Neural progenitor cell (in vitro differentiated cells): ENCODE data around the gene VIPR1. TPM values are rescaled to one million over a fixed set of nuclear protein-coding genes. Genes with fewer than 3 reads are reported as not detected.

ENCODE experiments used
- DNase-seq: peaks from one replicate; pipeline ENCODE4 v3.0.0-alpha.2; 2016; ENCODE audit warnings: low spot score
- H2AFZ ChIP-seq: fragments of 200-600 bp; sonication (generic); replicated peaks from 2 replicates; pipeline ENCODE4 v1.6.1; 2016; ENCODE audit warnings: antibody characterized with exemption
- H3F3A ChIP-seq: fragments of 200-600 bp; sonication (generic); 2 replicates; pipeline ENCODE4 v1.6.1; 2016; ENCODE audit warnings: antibody characterized with exemption, low read depth
- H3K27ac ChIP-seq: fragments of 200-600 bp; sonication (generic); 2 replicates; pipeline ENCODE4 v1.5.1; 2016; ENCODE audit warnings: mild to moderate bottlenecking
- H3K27me3 ChIP-seq: fragments of 200-600 bp; sonication (generic); 2 replicates; pipeline ENCODE4 v1.6.1; 2016; ENCODE audit warnings: mild to moderate bottlenecking, moderate library complexity
- H3K36me3 ChIP-seq: fragments of 200-600 bp; sonication (generic); 2 replicates; pipeline ENCODE4 v1.5.1; 2016
- H3K4me1 ChIP-seq: fragments of 200-600 bp; sonication (generic); 2 replicates; pipeline ENCODE4 v1.6.1; 2016; ENCODE audit warnings: mixed run types
- H3K4me2 ChIP-seq: fragments of 200-600 bp; sonication (generic); 2 replicates; pipeline ENCODE4 v1.6.1; 2016
- H3K4me3 ChIP-seq: fragments of 200-600 bp; sonication (generic); 2 replicates; pipeline ENCODE4 v1.5.1; 2016
- H3K79me2 ChIP-seq: fragments of 200-600 bp; sonication (generic); 2 replicates; pipeline ENCODE4 v1.6.1; 2016; ENCODE audit warnings: low read depth
- H3K9ac ChIP-seq: fragments of 200-600 bp; sonication (generic); 2 replicates; pipeline ENCODE4 v1.6.1; 2016
- H3K9me3 ChIP-seq: fragments of 200-600 bp; sonication (generic); 2 replicates; pipeline ENCODE4 v1.5.1; 2016; ENCODE audit warnings: low read depth
- H4K20me1 ChIP-seq: fragments of 200-600 bp; sonication (generic); 2 replicates; pipeline ENCODE4 v1.6.1; 2016; ENCODE audit warnings: low read depth
- H3K27ac Mint-ChIP-seq: 3 replicates; pipeline ENCODE4 v1.8.0; 2021; ENCODE audit warnings: mixed read lengths
- H3K27me3 Mint-ChIP-seq: 2 replicates; pipeline ENCODE4 v1.8.0; 2022; ENCODE audit warnings: low read depth, mild to moderate bottlenecking, inconsistent platforms, moderate library complexity, mixed read lengths; ENCODE audit not compliant: insufficient read depth
- H3K36me3 Mint-ChIP-seq: 3 replicates; pipeline ENCODE4 v1.8.0; 2021; ENCODE audit warnings: mixed read lengths
- H3K4me1 Mint-ChIP-seq: 3 replicates; pipeline ENCODE4 v1.8.0; 2021; ENCODE audit warnings: mixed read lengths
- H3K4me3 Mint-ChIP-seq: 3 replicates; pipeline ENCODE4 v1.8.0; 2021; ENCODE audit warnings: mild to moderate bottlenecking, moderate library complexity, mixed read lengths
- H3K9me3 Mint-ChIP-seq: 3 replicates; pipeline ENCODE4 v1.8.0; 2020; ENCODE audit warnings: mixed read lengths
- EZH2 ChIP-seq: fragments of 200-600 bp; sonication (generic); IDR thresholded peaks from 2 replicates; pipeline ENCODE4 v1.6.1; 2017; ENCODE audit warnings: antibody characterized with exemption, mild to moderate bottlenecking, moderate library complexity
- EZH2phosphoT487 ChIP-seq: fragments of 200-600 bp; sonication (generic); IDR thresholded peaks from 2 replicates; pipeline ENCODE4 v1.6.1; 2017; ENCODE audit warnings: antibody characterized with exemption
- total RNA-seq: library from RNA; depleted of rRNA; stranded (reverse); fragments of >200 nt; gene quantifications from 2 replicates; pipeline ENCODE4 v1.2.3, GENCODE V29; 2015; ENCODE audit warnings: low replicate concordance
- TF ChIP-seq, protein P1 (sequence below): fragments of 200-600 bp; sonication (generic); IDR thresholded peaks from 2 replicates; pipeline ENCODE4 v1.5.1; 2017; ENCODE audit warnings: antibody characterized with exemption, mild to moderate bottlenecking

Gene VIPR1
- total RNA-seq, 1 donor from 2014 or later: 1.4 TPM

DNA sequence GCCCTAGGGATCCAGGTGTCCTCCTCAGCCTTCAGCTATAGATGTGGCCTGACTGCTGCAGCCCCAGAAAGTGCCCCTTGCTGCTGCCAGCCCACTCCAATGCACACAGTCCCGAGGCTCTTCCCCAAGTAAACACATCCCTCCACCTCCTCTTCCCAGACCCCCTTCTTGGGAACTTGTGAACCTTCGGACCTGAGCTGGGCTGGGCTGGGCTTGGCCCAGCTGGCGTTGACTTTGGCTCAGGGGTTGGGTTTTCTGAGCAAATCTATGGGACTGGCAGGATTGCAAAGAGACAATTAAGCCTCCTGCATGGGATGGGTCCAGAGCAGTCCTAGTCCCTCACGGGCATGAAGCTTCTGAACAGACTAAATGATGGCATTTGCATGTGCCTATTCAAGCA, 14.7 kb downstream of the VIPR1 start:
- H3K4me1 Mint-ChIP-seq: no peaks in the 10 kb centered on the region
- Histone ChIP-seq H3K9me3 (no peaks in the 10 kb centered on the region), H3K79me2 (no peaks in the 10 kb centered on the region), H3F3A (no peaks in the 10 kb centered on the region), H2AFZ (no peak overlapping the region), H3K36me3 (no peaks in the 10 kb centered on the region), H3K9ac (no peak overlapping the region), H3K4me1 (no peaks in the 10 kb centered on the region), H4K20me1 (no peaks in the 10 kb centered on the region), H3K4me3 (no peak overlapping the region), H3K4me2 (no peak overlapping the region), H3K27ac (no peak overlapping the region), H3K27me3 (no peaks in the 10 kb centered on the region)
- H3K27me3 Mint-ChIP-seq: peaks cover 11% of the 10 kb centered on the region
- no peak overlapping the region for H3K27ac Mint-ChIP-seq
- no peaks in the 10 kb centered on the region for H3K9me3 Mint-ChIP-seq
- no peak overlapping the region for H3K4me3 Mint-ChIP-seq
- TF ChIP-seq EZH2phosphoT487: no peak
- no peaks in the 10 kb centered on the region for H3K36me3 Mint-ChIP-seq
- DNase-seq: no peak

DNA sequence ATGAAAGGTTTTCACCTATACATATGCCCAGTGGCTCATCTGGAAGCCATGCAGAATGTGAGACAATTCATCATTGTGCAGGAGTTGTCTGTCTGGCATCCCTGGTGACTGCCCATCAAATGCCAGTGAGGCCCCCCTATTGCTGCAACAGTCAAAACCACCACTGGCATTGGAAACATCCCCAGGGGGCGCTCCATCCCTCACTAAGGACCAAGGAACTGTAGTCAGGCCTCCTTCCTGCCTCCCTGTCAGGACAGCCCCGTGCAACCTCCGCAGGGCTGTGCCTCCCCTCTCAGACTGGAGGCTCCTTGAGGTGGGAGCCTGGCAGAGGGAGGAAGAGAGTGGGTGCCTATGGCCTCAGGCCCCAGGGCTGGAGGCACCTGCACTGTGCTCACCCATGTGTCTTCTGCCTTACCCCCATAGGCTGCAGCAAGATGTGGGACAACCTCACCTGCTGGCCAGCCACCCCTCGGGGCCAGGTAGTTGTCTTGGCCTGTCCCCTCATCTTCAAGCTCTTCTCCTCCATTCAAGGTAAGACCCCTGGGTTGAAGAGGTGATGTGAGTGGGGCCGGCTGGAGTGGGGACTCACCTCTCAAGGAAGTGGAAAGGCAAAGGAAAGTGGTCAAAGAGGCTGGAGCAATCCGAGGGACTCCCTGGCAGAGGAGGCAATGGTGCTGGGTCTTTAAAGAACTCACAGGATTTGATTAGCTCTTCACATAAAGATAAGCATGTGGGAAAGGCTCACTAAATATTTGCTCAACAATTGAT, 16.5 kb downstream of the VIPR1 start:
- Histone ChIP-seq H3F3A (no peaks in the 10 kb centered on the region), H3K4me3 (no peak overlapping the region), H3K9me3 (no peaks in the 10 kb centered on the region), H3K27me3 (no peaks in the 10 kb centered on the region), H3K4me2 (no peak overlapping the region), H3K27ac (no peak overlapping the region), H3K9ac (no peak overlapping the region), H4K20me1 (no peaks in the 10 kb centered on the region), H3K79me2 (no peaks in the 10 kb centered on the region), H2AFZ (no peak overlapping the region), H3K4me1 (no peaks in the 10 kb centered on the region), H3K36me3 (no peaks in the 10 kb centered on the region)
- H3K36me3 Mint-ChIP-seq: no peaks in the 10 kb centered on the region
- H3K27ac Mint-ChIP-seq: no peak overlapping the region
- H3K4me1 Mint-ChIP-seq: no peaks in the 10 kb centered on the region
- no peaks in the 10 kb centered on the region for H3K9me3 Mint-ChIP-seq
- TF ChIP-seq, protein P1, sequence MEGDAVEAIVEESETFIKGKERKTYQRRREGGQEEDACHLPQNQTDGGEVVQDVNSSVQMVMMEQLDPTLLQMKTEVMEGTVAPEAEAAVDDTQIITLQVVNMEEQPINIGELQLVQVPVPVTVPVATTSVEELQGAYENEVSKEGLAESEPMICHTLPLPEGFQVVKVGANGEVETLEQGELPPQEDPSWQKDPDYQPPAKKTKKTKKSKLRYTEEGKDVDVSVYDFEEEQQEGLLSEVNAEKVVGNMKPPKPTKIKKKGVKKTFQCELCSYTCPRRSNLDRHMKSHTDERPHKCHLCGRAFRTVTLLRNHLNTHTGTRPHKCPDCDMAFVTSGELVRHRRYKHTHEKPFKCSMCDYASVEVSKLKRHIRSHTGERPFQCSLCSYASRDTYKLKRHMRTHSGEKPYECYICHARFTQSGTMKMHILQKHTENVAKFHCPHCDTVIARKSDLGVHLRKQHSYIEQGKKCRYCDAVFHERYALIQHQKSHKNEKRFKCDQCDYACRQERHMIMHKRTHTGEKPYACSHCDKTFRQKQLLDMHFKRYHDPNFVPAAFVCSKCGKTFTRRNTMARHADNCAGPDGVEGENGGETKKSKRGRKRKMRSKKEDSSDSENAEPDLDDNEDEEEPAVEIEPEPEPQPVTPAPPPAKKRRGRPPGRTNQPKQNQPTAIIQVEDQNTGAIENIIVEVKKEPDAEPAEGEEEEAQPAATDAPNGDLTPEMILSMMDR: peak; percentile 50
- TF ChIP-seq EZH2phosphoT487 (no peak), EZH2 (no peak)
- peak; percentile 58 for DNase-seq
- H3K4me3 Mint-ChIP-seq: no peak overlapping the region
- peaks cover 11% of the 10 kb centered on the region for H3K27me3 Mint-ChIP-seq

DNA sequence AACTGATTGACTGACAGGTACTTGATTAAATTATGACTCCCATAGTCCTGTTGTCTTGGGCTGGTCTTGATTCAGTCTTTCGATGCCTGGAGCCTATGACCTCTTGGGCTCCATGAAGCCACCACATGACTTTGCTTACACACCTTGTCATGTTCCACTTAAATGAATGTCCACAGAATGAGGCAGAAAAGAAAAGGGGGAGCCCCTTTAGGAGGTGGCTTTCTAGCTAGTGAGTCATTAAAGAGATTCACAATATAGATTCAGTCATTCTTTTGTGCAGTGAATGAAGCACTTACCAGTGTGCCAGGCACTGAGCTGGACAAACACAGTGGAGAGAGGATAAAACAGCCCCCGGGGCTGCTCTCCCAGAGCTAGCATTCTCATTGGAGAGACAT, 17.1 kb downstream of the VIPR1 start:
- Histone ChIP-seq H3F3A (no peaks in the 10 kb centered on the region), H3K9ac (no peak overlapping the region), H2AFZ (no peak overlapping the region), H3K36me3 (no peaks in the 10 kb centered on the region), H4K20me1 (no peaks in the 10 kb centered on the region), H3K27ac (no peak overlapping the region), H3K79me2 (no peaks in the 10 kb centered on the region), H3K9me3 (no peaks in the 10 kb centered on the region), H3K4me2 (no peak overlapping the region), H3K4me1 (no peaks in the 10 kb centered on the region), H3K4me3 (no peak overlapping the region), H3K27me3 (no peaks in the 10 kb centered on the region)
- no peaks in the 10 kb centered on the region for H3K4me1 Mint-ChIP-seq
- H3K4me3 Mint-ChIP-seq: no peak overlapping the region
- peak overlapping the region; percentile 14 for H3K27ac Mint-ChIP-seq
- no peak for TF ChIP-seq EZH2
- TF ChIP-seq EZH2phosphoT487: no peak
- TF ChIP-seq, protein P1: no peak
- DNase-seq: no peak
- H3K27me3 Mint-ChIP-seq: peaks cover 8% of the 10 kb centered on the region
- H3K36me3 Mint-ChIP-seq: no peaks in the 10 kb centered on the region
- H3K9me3 Mint-ChIP-seq: no peaks in the 10 kb centered on the region

DNA sequence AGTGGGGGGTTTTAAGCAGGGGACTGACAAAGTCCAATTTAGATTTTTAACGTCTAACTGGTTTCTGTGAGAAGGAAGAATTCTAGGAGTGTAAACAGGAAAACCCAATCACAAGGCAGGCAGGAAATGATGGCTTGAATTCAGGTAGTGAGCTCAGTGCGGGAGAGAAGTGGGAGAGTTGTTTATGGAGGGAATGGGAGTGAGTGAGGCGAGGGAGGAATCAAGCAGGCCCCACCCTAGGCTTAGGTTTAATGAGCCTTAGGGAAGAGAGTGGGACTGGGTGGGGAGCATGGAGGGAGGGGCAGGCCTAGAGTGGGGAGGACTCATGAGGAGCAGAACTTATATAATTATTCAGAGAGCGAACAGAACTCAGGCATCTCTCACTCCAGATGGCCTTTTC, 17.9 kb downstream of the VIPR1 start:
- no peaks in the 10 kb centered on the region for H3K36me3 Mint-ChIP-seq
- Histone ChIP-seq H3K36me3 (no peaks in the 10 kb centered on the region), H3K4me2 (no peak overlapping the region), H4K20me1 (no peaks in the 10 kb centered on the region), H2AFZ (no peak overlapping the region), H3K9ac (no peak overlapping the region), H3K4me1 (no peaks in the 10 kb centered on the region), H3F3A (no peaks in the 10 kb centered on the region), H3K4me3 (no peak overlapping the region), H3K27ac (no peak overlapping the region), H3K79me2 (no peaks in the 10 kb centered on the region), H3K9me3 (no peaks in the 10 kb centered on the region), H3K27me3 (no peaks in the 10 kb centered on the region)
- no peak overlapping the region for H3K27ac Mint-ChIP-seq
- no peak for DNase-seq
- no peaks in the 10 kb centered on the region for H3K9me3 Mint-ChIP-seq
- TF ChIP-seq EZH2phosphoT487 (no peak), EZH2 (no peak)
- TF ChIP-seq, protein P1: no peak
- H3K4me1 Mint-ChIP-seq: peaks cover under 1% of the 10 kb centered on the region
- no peak overlapping the region for H3K4me3 Mint-ChIP-seq
- H3K27me3 Mint-ChIP-seq: peaks cover 8% of the 10 kb centered on the region
